WTC11 (cell line): ENCODE measurements around the gene FGR. TPM values are rescaled to one million over a fixed set of nuclear protein-coding genes. Genes with fewer than 3 reads are reported as not detected.

Source experiments
- AFF4 ChIP-seq: sonication (generic); formaldehyde crosslinking; IDR thresholded peaks from 2 replicates; pipeline ENCODE4 v1.8.1; 2023; ENCODE audit warnings: mild to moderate bottlenecking, missing genetic modification reagents, borderline replicate concordance
- CREB1 ChIP-seq: sonication (generic); formaldehyde crosslinking; IDR thresholded peaks from 2 replicates; pipeline ENCODE4 v1.8.0; 2023; ENCODE audit warnings: mild to moderate bottlenecking, missing genetic modification reagents
- CTCF ChIP-seq: fragments of 200-600 bp; IDR thresholded peaks from 2 replicates; pipeline ENCODE4 v1.8.0; 2022; ENCODE audit warnings: antibody characterized with exemption
- FOXJ3 ChIP-seq: sonication (generic); formaldehyde crosslinking; IDR thresholded peaks from 2 replicates; pipeline ENCODE4 v1.9.0; 2021; ENCODE audit warnings: missing genetic modification reagents, mild to moderate bottlenecking, borderline replicate concordance
- HMGXB4 ChIP-seq: sonication (generic); formaldehyde crosslinking; IDR thresholded peaks from 2 replicates; pipeline ENCODE4 v1.8.1; 2023; ENCODE audit warnings: mild to moderate bottlenecking, moderate library complexity, missing genetic modification reagents
- MYBL2 ChIP-seq: sonication (generic); formaldehyde crosslinking; IDR thresholded peaks from 2 replicates; pipeline ENCODE4 v1.8.1; 2023; ENCODE audit warnings: mild to moderate bottlenecking, moderate library complexity, missing genetic modification reagents
- NFATC4 ChIP-seq: fragments of 250-450 bp; sonication (Bioruptor Pico); IDR thresholded peaks from 2 replicates; pipeline ENCODE4 v1.9.0; 2021; ENCODE audit warnings: mild to moderate bottlenecking
- NR2C2 ChIP-seq: sonication (generic); formaldehyde crosslinking; IDR thresholded peaks from 2 replicates; pipeline ENCODE4 v1.8.0; 2022; ENCODE audit warnings: mild to moderate bottlenecking, missing genetic modification reagents
- PRDM15 ChIP-seq: sonication (generic); formaldehyde crosslinking; IDR thresholded peaks from 2 replicates; pipeline ENCODE4 v1.8.0; 2022; ENCODE audit warnings: missing genetic modification reagents
- RELA ChIP-seq: sonication (generic); formaldehyde crosslinking; IDR thresholded peaks from 2 replicates; pipeline ENCODE4 v1.8.1; 2022; ENCODE audit warnings: missing genetic modification reagents, mild to moderate bottlenecking, borderline replicate concordance
- SP1 ChIP-seq: sonication (generic); formaldehyde crosslinking; conservative IDR thresholded peaks from 2 replicates; pipeline ENCODE4 v1.8.1; 2022; ENCODE audit warnings: missing genetic modification reagents
- TEAD4 ChIP-seq: sonication (generic); formaldehyde crosslinking; IDR thresholded peaks from 2 replicates; pipeline ENCODE4 v1.8.0; 2022; ENCODE audit warnings: mild to moderate bottlenecking, missing genetic modification reagents
- USF1 ChIP-seq: sonication (generic); formaldehyde crosslinking; IDR thresholded peaks from 2 replicates; pipeline ENCODE4 v1.8.0; 2022; ENCODE audit warnings: mild to moderate bottlenecking, missing genetic modification reagents
- ZNF281 ChIP-seq: sonication (generic); formaldehyde crosslinking; IDR thresholded peaks from 2 replicates; pipeline ENCODE4 v1.8.0; 2023; ENCODE audit warnings: mild to moderate bottlenecking, missing genetic modification reagents
- ZNF317 ChIP-seq: sonication (generic); formaldehyde crosslinking; IDR thresholded peaks from 2 replicates; pipeline ENCODE4 v1.8.1; 2023; ENCODE audit warnings: low read depth, mild to moderate bottlenecking, moderate library complexity, missing genetic modification reagents, borderline replicate concordance
- ZNF423 ChIP-seq: fragments of 250-450 bp; sonication (Bioruptor Pico); IDR thresholded peaks from 2 replicates; pipeline ENCODE4 v2.1.2; 2022; ENCODE audit warnings: mild to moderate bottlenecking, moderate library complexity
- ZNF425 ChIP-seq: fragments of 250-450 bp; sonication (Bioruptor Pico); conservative IDR thresholded peaks from 2 replicates; pipeline ENCODE4 v1.9.0; 2021; ENCODE audit warnings: mild to moderate bottlenecking
- ZNF671 ChIP-seq: fragments of 250-450 bp; sonication (Bioruptor Pico); IDR thresholded peaks from 2 replicates; pipeline ENCODE4 v1.8.0; 2021; ENCODE audit warnings: mild to moderate bottlenecking
- total RNA-seq: library from RNA; stranded (reverse); gene quantifications from 3 replicates; pipeline ENCODE4 v1.2.3, GENCODE V29; 2021
- TF ChIP-seq, protein P1 (sequence below): sonication (generic); formaldehyde crosslinking; IDR thresholded peaks from 2 replicates; pipeline ENCODE4 v1.8.0; 2022; ENCODE audit warnings: mild to moderate bottlenecking, missing genetic modification reagents

FGR gene
- total RNA-seq, 1 experiment from 2014 or later, result 0.77 TPM

DNA sequence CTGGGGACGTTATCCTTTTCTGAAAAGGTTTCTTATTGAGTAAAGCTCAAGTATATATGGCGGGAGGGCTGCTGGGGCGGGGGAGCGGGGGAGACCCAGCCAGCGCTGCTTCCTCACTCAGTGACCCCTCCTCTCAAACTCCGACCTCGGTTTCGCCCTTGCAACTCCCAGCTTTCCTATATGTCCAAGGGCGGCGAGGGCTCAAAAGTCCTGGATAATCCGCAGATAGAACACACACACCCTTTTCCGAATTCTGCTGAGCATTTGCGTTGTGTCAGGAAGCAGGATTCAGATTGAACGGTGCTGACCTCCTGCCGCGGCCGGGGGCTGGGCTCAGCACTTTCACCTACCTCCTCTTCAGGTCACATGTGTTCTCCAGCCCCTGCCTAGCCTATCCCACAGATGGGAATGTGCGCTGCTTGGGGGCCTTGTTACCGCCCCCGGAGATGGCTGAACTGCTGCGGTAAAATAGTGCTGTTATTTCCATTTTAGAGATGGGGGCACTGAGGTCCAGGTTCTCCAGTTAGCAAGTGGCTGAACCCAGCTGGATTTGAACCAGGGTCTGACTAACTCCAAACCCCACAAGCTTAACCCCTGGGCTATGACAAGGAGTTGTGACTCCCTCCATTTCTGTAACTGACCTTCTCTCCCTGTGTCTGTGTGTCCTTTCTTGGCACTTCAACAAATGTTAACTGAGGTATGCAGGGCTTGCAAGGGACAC, 30.2 kb downstream of the FGR start (continued):
- TF ChIP-seq ZNF281 (no peak), ZNF317 (no peak), PRDM15 (CRISPR knock-in tag) (no peak), HMGXB4 (CRISPR knock-in tag) (no peak), NFATC4 (no peak), ZNF425 (CRISPR knock-in tag) (no peak), FOXJ3 (no peak), ZNF671 (CRISPR knock-in tag) (no peak), AFF4 (no peak), ZNF423 (CRISPR knock-in tag) (no peak), USF1 (peak; percentile 62), TEAD4 (CRISPR knock-in tag) (no peak), MYBL2 (CRISPR knock-in tag) (no peak), NR2C2 (CRISPR knock-in tag) (no peak), RELA (CRISPR knock-in tag) (no peak), CREB1 (CRISPR knock-in tag) (no peak), CTCF (0 out of 2 replicates have a peak, but pooled peaks have one; percentile 13), SP1 (CRISPR knock-in tag) (no peak)
- TF ChIP-seq, protein P1, sequence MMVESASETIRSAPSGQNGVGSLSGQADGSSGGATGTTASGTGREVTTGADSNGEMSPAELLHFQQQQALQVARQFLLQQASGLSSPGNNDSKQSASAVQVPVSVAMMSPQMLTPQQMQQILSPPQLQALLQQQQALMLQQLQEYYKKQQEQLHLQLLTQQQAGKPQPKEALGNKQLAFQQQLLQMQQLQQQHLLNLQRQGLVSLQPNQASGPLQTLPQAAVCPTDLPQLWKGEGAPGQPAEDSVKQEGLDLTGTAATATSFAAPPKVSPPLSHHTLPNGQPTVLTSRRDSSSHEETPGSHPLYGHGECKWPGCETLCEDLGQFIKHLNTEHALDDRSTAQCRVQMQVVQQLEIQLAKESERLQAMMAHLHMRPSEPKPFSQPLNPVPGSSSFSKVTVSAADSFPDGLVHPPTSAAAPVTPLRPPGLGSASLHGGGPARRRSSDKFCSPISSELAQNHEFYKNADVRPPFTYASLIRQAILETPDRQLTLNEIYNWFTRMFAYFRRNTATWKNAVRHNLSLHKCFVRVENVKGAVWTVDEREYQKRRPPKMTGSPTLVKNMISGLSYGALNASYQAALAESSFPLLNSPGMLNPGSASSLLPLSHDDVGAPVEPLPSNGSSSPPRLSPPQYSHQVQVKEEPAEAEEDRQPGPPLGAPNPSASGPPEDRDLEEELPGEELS, result 0 out of 2 replicates have a peak, but pooled peaks have one; percentile 16
